Heart left ventricle (tissue), 13 donors: ENCODE data around the gene AFDN.

Experiments
- CTCF ChIP-seq, 12 donors: fragments of 200-600 bp; sonication (generic) in 4 of 12; IDR thresholded peaks; one replicate each; pipeline versions ENCODE4 v1.5.0 to v1.8.0; 2018 to 2022; ENCODE audit warnings: antibody characterized with exemption in 12 of 12, mild to moderate bottlenecking in 5 of 12
- POLR2A ChIP-seq, 2 donors: fragments of 450-650 bp; IDR thresholded peaks; one replicate each; pipeline ENCODE4 v1.6.1; 2017; ENCODE audit warnings: antibody characterized with exemption in 2 of 2, mild to moderate bottlenecking in 2 of 2, moderate library complexity in 2 of 2
- donor health status: ischemic (EF 13 %, LVEDD 7.1; RV severe dilation, severe dysfunction).
- donor health status: DM: no; HTN: yes; CAD: no.
- donor health status: DM: no; HTN: no; CAD: no.
- donor health status: ischemic (EF 25% LVEDD 6.9; RV normal size, moderate dysfunction).
- donor health status: ischemic (EF 25% LVEDD 5.7; RV mildly dilated, moderate dysfunction).
- donor health status: ischemic (EF 35%, LVEDD 5.7; RV mildly dilated, moderate dysfunction).
- donor health status: nonischemic (EF 11% LVEDD 7.7; RV severe dilation, severe dysfunction).
- donor health status: DM: yes; HTN: yes; CAD: no.
- donor health status: PGD.
- donor health status: ischemic (EF 29% LVEDD 5.4; RV normal size, mild dysfunction).
- donor health status: nonischemic (EF 23%, LVEDD 6.1; RV moderate dilation, normal function).

DNA sequence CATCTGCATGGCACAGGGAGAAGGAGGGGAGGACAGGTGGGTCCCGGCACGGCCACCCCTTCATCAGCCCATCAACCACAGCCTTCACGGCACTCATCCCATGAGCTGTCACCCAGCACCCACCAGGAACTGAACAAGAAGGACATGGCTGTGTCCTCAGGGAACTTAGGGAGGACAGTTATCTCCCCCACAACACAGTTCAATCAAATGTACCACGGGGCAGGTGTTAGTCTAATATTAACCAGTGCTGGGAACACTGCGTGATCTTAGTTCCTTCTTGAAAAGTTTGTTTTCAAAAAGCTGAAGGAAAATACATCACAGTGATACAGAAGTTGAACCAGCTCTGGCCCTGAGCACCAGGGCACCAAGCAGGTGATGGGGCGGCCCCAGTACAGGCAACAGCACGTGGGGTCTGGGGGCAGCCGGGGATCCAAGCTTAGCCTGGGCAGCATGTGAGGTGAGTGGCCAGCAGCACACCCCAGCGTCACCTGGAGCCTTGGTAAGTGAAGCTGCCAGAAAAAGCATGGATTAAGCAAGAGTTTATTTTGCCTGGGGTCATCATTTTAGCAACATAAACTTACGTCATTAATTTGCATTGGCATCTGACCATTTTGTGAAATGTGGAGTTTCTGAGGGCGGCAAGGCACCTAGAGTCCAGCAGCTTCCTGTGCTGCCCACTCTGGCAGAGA is 35.5 kb upstream of the AFDN start:
- TF ChIP-seq CTCF (IDR thresholded peaks at IDR 0.05) (no peak), POLR2A (IDR thresholded peaks at IDR 0.05) (no peak)
